Measurements from ENCODE around the gene MYORG.

MYORG gene

GRCh38 chr9:34376596-34377403 lies at the start of gene MYORG:
MYORG (minus strand) TSS chr9:34376898; CDS start chr9:34372943, 3,955 bp downstream.
- TF ChIP-seq GATA1 (IDR thresholded peaks at IDR 0.05; ENCODE audit: low read depth, low read length) (no peak), POLR2A (IDR thresholded peaks at IDR 0.05; ENCODE audit: low read length) (no peak)
- peak; percentile 92 for DNase-seq

- no peak for DNase-seq
- no peak for TF ChIP-seq GATA1 (IDR thresholded peaks at IDR 0.05; ENCODE audit: low read depth, low read length)
These were observed 43.2 kb upstream of the MYORG start for GRCh38 chr9:34419716-34420504.

- TF ChIP-seq GATA1 (IDR thresholded peaks at IDR 0.05; ENCODE audit: low read depth, low read length): no peak
- TF ChIP-seq POLR2A (IDR thresholded peaks at IDR 0.05; ENCODE audit: low read length): no peak
- DNase-seq: no peak
These were observed 41.0 kb upstream of the MYORG start for GRCh38 chr9:34417734-34418133.

- peak; percentile 45 to 53 for DNase-seq
- TF ChIP-seq GATA1 (IDR thresholded peaks at IDR 0.05; ENCODE audit: low read depth, low read length) (no peak), POLR2A (IDR thresholded peaks at IDR 0.05; ENCODE audit: low read length) (no peak)
These were observed 36.6 kb upstream of the MYORG start for GRCh38 chr9:34413231-34413852.

- DNase-seq: no peak
- TF ChIP-seq GATA1 (IDR thresholded peaks at IDR 0.05; ENCODE audit: low read depth, low read length) (no peak), POLR2A (IDR thresholded peaks at IDR 0.05; ENCODE audit: low read length) (no peak)
These were observed 35.6 kb upstream of the MYORG start for GRCh38 chr9:34412336-34412735.

GRCh38 chr9:34409154-34409553 lies 32.5 kb upstream of the MYORG start:
- DNase-seq: no peak
- TF ChIP-seq GATA1 (IDR thresholded peaks at IDR 0.05; ENCODE audit: low read depth, low read length) (no peak), POLR2A (IDR thresholded peaks at IDR 0.05; ENCODE audit: low read length) (no peak)

GRCh38 chr9:34408173-34408572 lies 31.5 kb upstream of the MYORG start:
- no peak for DNase-seq

GRCh38 chr9:34406219-34406618 lies 29.5 kb upstream of the MYORG start:
- no peak for TF ChIP-seq POLR2A (IDR thresholded peaks at IDR 0.05; ENCODE audit: low read length)
- no peak for TF ChIP-seq GATA1 (IDR thresholded peaks at IDR 0.05; ENCODE audit: low read depth, low read length)
- no peak for DNase-seq

More at GRCh38 chr9:34408173-34408572, 31.5 kb upstream of the MYORG start:
- TF ChIP-seq POLR2A (IDR thresholded peaks at IDR 0.05; ENCODE audit: low read length) (no peak), GATA1 (IDR thresholded peaks at IDR 0.05; ENCODE audit: low read depth, low read length) (no peak)

- TF ChIP-seq GATA1 (IDR thresholded peaks at IDR 0.05; ENCODE audit: low read depth, low read length): no peak
- TF ChIP-seq POLR2A (IDR thresholded peaks at IDR 0.05; ENCODE audit: low read length): no peak
- no peak for DNase-seq
These were observed 29.0 kb upstream of the MYORG start for GRCh38 chr9:34405719-34406118.

- TF ChIP-seq POLR2A (IDR thresholded peaks at IDR 0.05; ENCODE audit: low read length) (no peak), GATA1 (IDR thresholded peaks at IDR 0.05; ENCODE audit: low read depth, low read length) (no peak)
- DNase-seq: peak; percentile 47 to 76
These were observed 27.1 kb upstream of the MYORG start for GRCh38 chr9:34403554-34404380.

- TF ChIP-seq GATA1 (IDR thresholded peaks at IDR 0.05; ENCODE audit: low read depth, low read length) (no peak), POLR2A (IDR thresholded peaks at IDR 0.05; ENCODE audit: low read length) (no peak)
- no peak for DNase-seq
These were observed 24.2 kb upstream of the MYORG start for GRCh38 chr9:34400686-34401602.

- TF ChIP-seq GATA1 (IDR thresholded peaks at IDR 0.05; ENCODE audit: low read depth, low read length) (no peak), POLR2A (IDR thresholded peaks at IDR 0.05; ENCODE audit: low read length) (no peak)
- no peak for DNase-seq
These were observed 23.6 kb upstream of the MYORG start for GRCh38 chr9:34400275-34400674.
